HepG2 (cell line): ENCODE measurements around the gene PVRIG. TPM values are rescaled to one million over a fixed set of nuclear protein-coding genes. Genes with fewer than 3 reads are reported as not detected.

ENCODE experiments used
- ARNTL ChIP-seq: sonication (generic); formaldehyde crosslinking; IDR thresholded peaks from 2 replicates; pipeline ENCODE4 v1.4.0; 2020; ENCODE audit warnings: mild to moderate bottlenecking, missing genetic modification reagents
- HOXA5 ChIP-seq: sonication (generic); formaldehyde crosslinking; IDR thresholded peaks from 2 replicates; pipeline ENCODE4 v1.4.0; 2020; ENCODE audit warnings: missing genetic modification reagents
- NCOA5 ChIP-seq: sonication (generic); formaldehyde crosslinking; IDR thresholded peaks from 2 replicates; pipeline ENCODE4 v1.4.0; 2020; ENCODE audit warnings: missing genetic modification reagents
- NFE2L2 ChIP-seq: fragments of 150-350 bp; IDR thresholded peaks from 2 replicates; pipeline ENCODE4 v1.6.1; 2014; ENCODE audit warnings: low read length
- PCBP1 ChIP-seq: fragments of 200-400 bp; formaldehyde crosslinking; IDR thresholded peaks from 2 replicates; pipeline ENCODE4 v1.6.1; 2017; ENCODE audit warnings: mild to moderate bottlenecking, low read depth, low read length, borderline replicate concordance
- PPARG ChIP-seq: conservative IDR thresholded peaks from 2 replicates; pipeline ENCODE4 v1.6.1; 2016; ENCODE audit warnings: missing biosample characterization, missing genetic modification reagents
- RFXAP ChIP-seq: sonication (generic); formaldehyde crosslinking; IDR thresholded peaks from 2 replicates; pipeline ENCODE4 v1.4.0; 2020; ENCODE audit warnings: missing genetic modification reagents, borderline replicate concordance
- SOX6 ChIP-seq, 2 experiments: fragments of 450-650 bp in 1 of 2; sonication (generic) in 1 of 2; formaldehyde crosslinking in 1 of 2; IDR thresholded peaks; 2 replicates each; pipeline versions ENCODE4 v1.4.0 to v1.6.1; 2017 to 2020; ENCODE audit warnings: antibody characterized with exemption in 1 of 2, mild to moderate bottlenecking in 1 of 2, missing genetic modification reagents in 1 of 2
- ZBTB7B ChIP-seq: sonication (generic); formaldehyde crosslinking; IDR thresholded peaks from 2 replicates; pipeline ENCODE4 v1.4.0; 2020; ENCODE audit warnings: missing genetic modification reagents
- ZNF251 ChIP-seq: sonication (generic); formaldehyde crosslinking; IDR thresholded peaks from 2 replicates; pipeline ENCODE4 v1.9.0; 2021; ENCODE audit warnings: mild to moderate bottlenecking, missing genetic modification reagents
- ZNF614 ChIP-seq: IDR thresholded peaks from 2 replicates; pipeline ENCODE4 v1.6.1; 2018; ENCODE audit warnings: missing biosample characterization, missing genetic modification reagents, inconsistent platforms, borderline replicate concordance
- ZNF724P ChIP-seq: sonication (generic); formaldehyde crosslinking; IDR thresholded peaks from 2 replicates; pipeline ENCODE4 v1.8.0; 2022; ENCODE audit warnings: missing genetic modification reagents, borderline replicate concordance
- ZNF788 ChIP-seq: sonication (generic); formaldehyde crosslinking; IDR thresholded peaks from 2 replicates; pipeline ENCODE4 v1.5.0; 2020; ENCODE audit warnings: mild to moderate bottlenecking, missing genetic modification reagents, borderline replicate concordance
- ZNF841 ChIP-seq: sonication (generic); formaldehyde crosslinking; IDR thresholded peaks from 2 replicates; pipeline ENCODE4 v1.8.1; 2023; ENCODE audit warnings: missing genetic modification reagents, borderline replicate concordance
- polyA plus RNA-seq, 8 experiments: library from polyadenylated mRNA; depleted of rRNA in 3 of 8; stranded (reverse) in 7 of 8; unstranded in 1 of 8; fragments of >200 nt; fragmentation: Illumina TruSeq in 4 of 8; extraction: Trizol in 4 of 8; gene quantifications; 2 replicates each; pipeline versions ENCODE4 v1.2.1 to v1.2.3, GENCODE V29; 2011 to 2016; ENCODE audit warnings: low read depth in 4 of 8, missing spikeins in 1 of 8, mixed read lengths in 1 of 8; ENCODE audit not compliant: insufficient read depth in 1 of 8
- total RNA-seq, 5 experiments: library from RNA; depleted of rRNA; stranded (reverse); fragments of >200 nt; fragmentation: Illumina TruSeq; extraction: Trizol; gene quantifications; 2 replicates each; pipeline ENCODE4 v1.2.3, GENCODE V29; 2016; ENCODE audit warnings: low read depth in 1 of 5
- TF ChIP-seq, protein P1 (sequence below), 2 experiments: sonication (generic) in 1 of 2; formaldehyde crosslinking in 1 of 2; IDR thresholded peaks; 2 replicates each; pipeline versions ENCODE4 v1.4.0 to v1.6.1; 2016 to 2020; ENCODE audit warnings: borderline replicate concordance in 1 of 2, low read depth in 1 of 2, mild to moderate bottlenecking in 1 of 2, missing genetic modification reagents in 1 of 2
- TF ChIP-seq, protein P2 (sequence below): sonication (generic); formaldehyde crosslinking; IDR thresholded peaks from 2 replicates; pipeline ENCODE4 v1.5.1; 2020; ENCODE audit warnings: mild to moderate bottlenecking, missing genetic modification reagents, moderate library complexity
- TF ChIP-seq, protein P3 (sequence below): sonication (generic); formaldehyde crosslinking; IDR thresholded peaks from 2 replicates; pipeline ENCODE4 v1.4.0; 2020; ENCODE audit warnings: missing genetic modification reagents
- TF ChIP-seq, protein P4 (sequence below): sonication (generic); formaldehyde crosslinking; IDR thresholded peaks from 2 replicates; pipeline ENCODE4 v1.5.1; 2020; ENCODE audit warnings: missing genetic modification reagents, mild to moderate bottlenecking, borderline replicate concordance

The PVRIG gene
- total and polyA plus RNA-seq, 2 of the 13 experiments (the other 11 are each of a cell fraction or from before 2014, with no cell fraction given) = not detected

DNA sequence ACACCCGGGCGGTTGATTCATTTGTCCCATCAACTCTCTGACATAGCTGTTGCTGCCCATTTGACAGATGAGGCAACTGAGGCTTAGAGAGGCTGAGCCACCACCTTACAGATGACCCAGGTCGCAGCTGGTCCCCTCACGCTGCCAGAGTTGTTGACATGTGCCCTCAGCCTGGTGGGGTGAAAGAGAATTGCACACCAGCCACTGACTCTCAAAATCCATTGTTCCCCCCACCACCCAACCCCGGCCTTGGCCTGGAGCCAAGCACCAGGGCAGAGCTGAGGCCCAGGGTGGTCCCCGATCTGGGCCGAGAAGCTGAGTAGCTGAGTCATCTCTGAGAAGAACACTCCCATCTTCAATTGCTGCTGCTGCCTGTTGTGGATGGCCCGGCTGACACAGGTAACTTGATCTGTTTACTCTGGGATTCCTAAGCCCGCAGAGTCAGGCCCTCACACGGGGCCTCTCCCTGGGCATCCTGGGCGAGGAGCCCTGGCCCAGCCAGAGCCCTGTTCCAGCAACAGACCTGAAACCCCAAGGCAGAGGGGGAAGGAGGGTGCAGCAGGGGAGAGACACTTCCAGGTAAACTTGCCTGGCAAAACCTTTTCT, 27.5 kb downstream of the PVRIG start (continued):
- TF ChIP-seq, protein P1, sequence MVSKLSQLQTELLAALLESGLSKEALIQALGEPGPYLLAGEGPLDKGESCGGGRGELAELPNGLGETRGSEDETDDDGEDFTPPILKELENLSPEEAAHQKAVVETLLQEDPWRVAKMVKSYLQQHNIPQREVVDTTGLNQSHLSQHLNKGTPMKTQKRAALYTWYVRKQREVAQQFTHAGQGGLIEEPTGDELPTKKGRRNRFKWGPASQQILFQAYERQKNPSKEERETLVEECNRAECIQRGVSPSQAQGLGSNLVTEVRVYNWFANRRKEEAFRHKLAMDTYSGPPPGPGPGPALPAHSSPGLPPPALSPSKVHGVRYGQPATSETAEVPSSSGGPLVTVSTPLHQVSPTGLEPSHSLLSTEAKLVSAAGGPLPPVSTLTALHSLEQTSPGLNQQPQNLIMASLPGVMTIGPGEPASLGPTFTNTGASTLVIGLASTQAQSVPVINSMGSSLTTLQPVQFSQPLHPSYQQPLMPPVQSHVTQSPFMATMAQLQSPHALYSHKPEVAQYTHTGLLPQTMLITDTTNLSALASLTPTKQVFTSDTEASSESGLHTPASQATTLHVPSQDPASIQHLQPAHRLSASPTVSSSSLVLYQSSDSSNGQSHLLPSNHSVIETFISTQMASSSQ (IDR thresholded peaks at IDR 0.05; ENCODE audit: low read depth) = no peak
- TF ChIP-seq, protein P1 (CRISPR knock-in tag; IDR thresholded peaks at IDR 0.05; ENCODE audit: borderline replicate concordance) = peak; percentile 59; the same call in 1 of the 2 replicates
- TF ChIP-seq PCBP1 = 0 out of 2 replicates have a peak, but pooled peaks have one; percentile 30
- TF ChIP-seq, protein P2, sequence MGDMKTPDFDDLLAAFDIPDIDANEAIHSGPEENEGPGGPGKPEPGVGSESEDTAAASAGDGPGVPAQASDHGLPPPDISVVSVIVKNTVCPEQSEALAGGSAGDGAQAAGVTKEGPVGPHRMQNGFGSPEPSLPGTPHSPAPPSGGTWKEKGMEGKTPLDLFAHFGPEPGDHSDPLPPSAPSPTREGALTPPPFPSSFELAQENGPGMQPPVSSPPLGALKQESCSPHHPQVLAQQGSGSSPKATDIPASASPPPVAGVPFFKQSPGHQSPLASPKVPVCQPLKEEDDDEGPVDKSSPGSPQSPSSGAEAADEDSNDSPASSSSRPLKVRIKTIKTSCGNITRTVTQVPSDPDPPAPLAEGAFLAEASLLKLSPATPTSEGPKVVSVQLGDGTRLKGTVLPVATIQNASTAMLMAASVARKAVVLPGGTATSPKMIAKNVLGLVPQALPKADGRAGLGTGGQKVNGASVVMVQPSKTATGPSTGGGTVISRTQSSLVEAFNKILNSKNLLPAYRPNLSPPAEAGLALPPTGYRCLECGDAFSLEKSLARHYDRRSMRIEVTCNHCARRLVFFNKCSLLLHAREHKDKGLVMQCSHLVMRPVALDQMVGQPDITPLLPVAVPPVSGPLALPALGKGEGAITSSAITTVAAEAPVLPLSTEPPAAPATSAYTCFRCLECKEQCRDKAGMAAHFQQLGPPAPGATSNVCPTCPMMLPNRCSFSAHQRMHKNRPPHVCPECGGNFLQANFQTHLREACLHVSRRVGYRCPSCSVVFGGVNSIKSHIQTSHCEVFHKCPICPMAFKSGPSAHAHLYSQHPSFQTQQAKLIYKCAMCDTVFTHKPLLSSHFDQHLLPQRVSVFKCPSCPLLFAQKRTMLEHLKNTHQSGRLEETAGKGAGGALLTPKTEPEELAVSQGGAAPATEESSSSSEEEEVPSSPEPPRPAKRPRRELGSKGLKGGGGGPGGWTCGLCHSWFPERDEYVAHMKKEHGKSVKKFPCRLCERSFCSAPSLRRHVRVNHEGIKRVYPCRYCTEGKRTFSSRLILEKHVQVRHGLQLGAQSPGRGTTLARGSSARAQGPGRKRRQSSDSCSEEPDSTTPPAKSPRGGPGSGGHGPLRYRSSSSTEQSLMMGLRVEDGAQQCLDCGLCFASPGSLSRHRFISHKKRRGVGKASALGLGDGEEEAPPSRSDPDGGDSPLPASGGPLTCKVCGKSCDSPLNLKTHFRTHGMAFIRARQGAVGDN (CRISPR knock-in tag) = peak; percentile 72
- TF ChIP-seq ZNF788 = peak; percentile 17; the same call in 1 of the 2 replicates
- TF ChIP-seq HOXA5 = no peak
- TF ChIP-seq ZNF251 (CRISPR knock-in tag) = no peak
- TF ChIP-seq ZNF841 (CRISPR knock-in tag) = no peak
- no peak for TF ChIP-seq RFXAP (CRISPR knock-in tag)
- TF ChIP-seq, protein P3, sequence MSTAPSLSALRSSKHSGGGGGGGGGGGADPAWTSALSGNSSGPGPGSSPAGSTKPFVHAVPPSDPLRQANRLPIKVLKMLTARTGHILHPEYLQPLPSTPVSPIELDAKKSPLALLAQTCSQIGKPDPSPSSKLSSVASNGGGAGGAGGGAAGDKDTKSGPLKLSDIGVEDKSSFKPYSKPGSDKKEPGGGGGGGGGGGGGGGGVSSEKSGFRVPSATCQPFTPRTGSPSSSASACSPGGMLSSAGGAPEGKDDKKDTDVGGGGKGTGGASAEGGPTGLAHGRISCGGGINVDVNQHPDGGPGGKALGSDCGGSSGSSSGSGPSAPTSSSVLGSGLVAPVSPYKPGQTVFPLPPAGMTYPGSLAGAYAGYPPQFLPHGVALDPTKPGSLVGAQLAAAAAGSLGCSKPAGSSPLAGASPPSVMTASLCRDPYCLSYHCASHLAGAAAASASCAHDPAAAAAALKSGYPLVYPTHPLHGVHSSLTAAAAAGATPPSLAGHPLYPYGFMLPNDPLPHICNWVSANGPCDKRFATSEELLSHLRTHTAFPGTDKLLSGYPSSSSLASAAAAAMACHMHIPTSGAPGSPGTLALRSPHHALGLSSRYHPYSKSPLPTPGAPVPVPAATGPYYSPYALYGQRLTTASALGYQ = peak; percentile 30; the same call in 1 of the 2 replicates
- no peak for TF ChIP-seq SOX6 (IDR thresholded peaks at IDR 0.05)
- TF ChIP-seq SOX6 (CRISPR knock-in tag; IDR thresholded peaks at IDR 0.05) = peak; percentile 74
- peak; percentile 84 for TF ChIP-seq ZBTB7B (CRISPR knock-in tag)
- 0 out of 2 replicates have a peak, but pooled peaks have one; percentile 39 for TF ChIP-seq ARNTL (CRISPR knock-in tag)
- TF ChIP-seq, protein P4, sequence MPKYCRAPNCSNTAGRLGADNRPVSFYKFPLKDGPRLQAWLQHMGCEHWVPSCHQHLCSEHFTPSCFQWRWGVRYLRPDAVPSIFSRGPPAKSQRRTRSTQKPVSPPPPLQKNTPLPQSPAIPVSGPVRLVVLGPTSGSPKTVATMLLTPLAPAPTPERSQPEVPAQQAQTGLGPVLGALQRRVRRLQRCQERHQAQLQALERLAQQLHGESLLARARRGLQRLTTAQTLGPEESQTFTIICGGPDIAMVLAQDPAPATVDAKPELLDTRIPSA (CRISPR knock-in tag) = no peak
- peak; percentile 65; the same call in 1 of the 2 replicates for TF ChIP-seq NFE2L2
- no peak for TF ChIP-seq NCOA5 (CRISPR knock-in tag)
- no peak for TF ChIP-seq ZNF724P (CRISPR knock-in tag)
- peak; percentile 38; the same call in 1 of the 2 replicates for TF ChIP-seq ZNF614
- 0 out of 2 replicates have a peak, but pooled peaks have one; percentile 56 for TF ChIP-seq PPARG (CRISPR knock-in tag)
